ENCODE results near the gene SH3GL1. TPM values are rescaled to one million over a fixed set of nuclear protein-coding genes. Genes with fewer than 3 reads are reported as not detected.

Gene SH3GL1
- polyA plus RNA-seq, 1 of the 3 experiments (the other 2 are of a cell fraction), result 82.8 TPM

DNA sequence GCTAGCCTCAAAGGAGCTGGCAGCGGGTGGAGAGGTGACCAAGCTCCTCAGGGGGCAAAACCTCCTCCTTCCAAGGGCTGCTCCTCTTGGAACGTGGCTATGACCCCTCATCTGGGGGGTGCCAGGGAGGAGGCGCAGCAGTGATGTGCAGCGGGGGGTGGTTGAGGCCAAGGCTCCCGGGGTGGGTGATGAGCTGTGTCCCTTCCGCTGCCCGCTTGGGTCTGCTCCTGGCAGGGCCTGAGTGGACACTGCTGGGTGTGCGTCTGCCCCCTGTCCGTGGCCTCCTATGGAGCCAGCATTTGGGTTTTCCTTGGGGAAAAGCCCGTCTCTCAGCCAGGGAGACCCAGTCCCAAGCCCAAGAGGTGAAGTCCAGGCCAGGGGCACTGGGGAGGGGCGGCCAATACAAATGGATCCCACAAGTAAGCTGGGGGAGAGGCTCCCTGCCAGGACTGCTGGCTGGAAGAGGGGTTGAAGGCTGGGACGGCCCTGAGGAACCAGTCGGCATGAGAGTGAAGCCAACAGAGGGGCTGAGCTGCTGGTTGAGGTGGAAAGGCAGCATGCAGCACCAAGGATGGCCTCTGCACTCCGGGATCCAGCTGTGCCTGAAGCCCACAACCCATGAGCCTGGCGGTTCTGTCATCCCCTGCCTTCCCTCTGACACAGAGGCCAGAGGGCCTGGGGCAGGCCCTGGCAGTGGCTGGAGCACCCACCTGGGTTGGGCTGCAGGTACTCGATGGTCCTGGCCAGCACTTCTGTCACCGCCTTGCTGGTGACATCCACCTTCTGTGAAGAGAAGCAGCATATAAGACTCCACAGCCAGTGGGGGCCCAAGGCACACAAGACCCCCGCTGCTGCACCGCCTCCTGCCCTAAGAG lies 34.3 kb downstream of the SH3GL1 start:
- CTCF ChIA-PET, result interaction anchor here (0.7 to 8.5 kb wide), 4 partner anchors 9 to 34 kb away, joined by 3 to 84 read pairs (median 10); partner anchors contain the start of gene SH3GL1
- Histone ChIP-seq H3K9me2 (no peaks in the 10 kb centered on the region), H3K4me1 (ENCODE audit: control insufficient read depth in 1 of 2, insufficient read depth in 2 of 2, low read depth in 1 of 2, low read length in 1 of 2) (peaks cover 7 to 13% of the 10 kb centered on the region in 2 experiments; a peak in 2 of 4 replicates), H3K9me3 (no peaks in the 10 kb centered on the region), H3K27ac (ENCODE audit: low read depth in 2 of 2, low read length in 1 of 2) (peak overlapping the region in 1 of 2 experiments; percentile 34; a peak in 1 of 4 replicates), H3K79me2 (ENCODE audit: insufficient read depth) (peaks cover 38% of the 10 kb centered on the region), H4K20me1 (ENCODE audit: insufficient read depth) (peaks cover 11% of the 10 kb centered on the region; the same call in 1 of the 2 replicates), H3K4me2 (no peak overlapping the region), H2AFZ (ENCODE audit: low read depth) (no peak overlapping the region), H3F3A (replicated peaks; ENCODE audit: insufficient read depth) (peaks cover 3% of the 10 kb centered on the region), H3K4me3 (ENCODE audit: low read depth in 2 of 2, low read length in 1 of 2) (no peak overlapping the region), H3K27me3 (ENCODE audit: insufficient read depth) (no peaks in the 10 kb centered on the region), H3K9ac (no peak overlapping the region), H3K36me3 (replicated peaks in 1 of 2; ENCODE audit: control insufficient read depth in 1 of 2, insufficient read depth in 2 of 2, low read length in 1 of 2) (peaks cover 0 to 37% of the 10 kb centered on the region in 2 experiments)
- 95% methylated on average over 4 of the region's 19 CpGs for WGBS (ENCODE audit: low lambda C conversion rate)
- no peak for DNase-seq
- POLR2A ChIA-PET, result no interaction called here
- no peak for TF ChIP-seq RAD21 (IDR thresholded peaks at IDR 0.05; ENCODE audit: low read length)
- TF ChIP-seq ELF1 (IDR thresholded peaks at IDR 0.05), result no peak
- TF ChIP-seq RFX5 (IDR thresholded peaks at IDR 0.05; ENCODE audit: low read length), result no peak
- TF ChIP-seq POLR2AphosphoS5 (IDR thresholded peaks at IDR 0.05; ENCODE audit: low read depth, low read length), result 0 out of 2 replicates have a peak, but pooled peaks have one; percentile 0
- TF ChIP-seq GATA2 (CRISPR knock-in tag; IDR thresholded peaks at IDR 0.05), result no peak
- TF ChIP-seq FOSL2 (IDR thresholded peaks at IDR 0.05; ENCODE audit: borderline replicate concordance, low read depth), result no peak
- TF ChIP-seq SIN3A (IDR thresholded peaks at IDR 0.05; ENCODE audit: borderline replicate concordance, low read depth, low read length), result no peak
- TF ChIP-seq, protein P1, sequence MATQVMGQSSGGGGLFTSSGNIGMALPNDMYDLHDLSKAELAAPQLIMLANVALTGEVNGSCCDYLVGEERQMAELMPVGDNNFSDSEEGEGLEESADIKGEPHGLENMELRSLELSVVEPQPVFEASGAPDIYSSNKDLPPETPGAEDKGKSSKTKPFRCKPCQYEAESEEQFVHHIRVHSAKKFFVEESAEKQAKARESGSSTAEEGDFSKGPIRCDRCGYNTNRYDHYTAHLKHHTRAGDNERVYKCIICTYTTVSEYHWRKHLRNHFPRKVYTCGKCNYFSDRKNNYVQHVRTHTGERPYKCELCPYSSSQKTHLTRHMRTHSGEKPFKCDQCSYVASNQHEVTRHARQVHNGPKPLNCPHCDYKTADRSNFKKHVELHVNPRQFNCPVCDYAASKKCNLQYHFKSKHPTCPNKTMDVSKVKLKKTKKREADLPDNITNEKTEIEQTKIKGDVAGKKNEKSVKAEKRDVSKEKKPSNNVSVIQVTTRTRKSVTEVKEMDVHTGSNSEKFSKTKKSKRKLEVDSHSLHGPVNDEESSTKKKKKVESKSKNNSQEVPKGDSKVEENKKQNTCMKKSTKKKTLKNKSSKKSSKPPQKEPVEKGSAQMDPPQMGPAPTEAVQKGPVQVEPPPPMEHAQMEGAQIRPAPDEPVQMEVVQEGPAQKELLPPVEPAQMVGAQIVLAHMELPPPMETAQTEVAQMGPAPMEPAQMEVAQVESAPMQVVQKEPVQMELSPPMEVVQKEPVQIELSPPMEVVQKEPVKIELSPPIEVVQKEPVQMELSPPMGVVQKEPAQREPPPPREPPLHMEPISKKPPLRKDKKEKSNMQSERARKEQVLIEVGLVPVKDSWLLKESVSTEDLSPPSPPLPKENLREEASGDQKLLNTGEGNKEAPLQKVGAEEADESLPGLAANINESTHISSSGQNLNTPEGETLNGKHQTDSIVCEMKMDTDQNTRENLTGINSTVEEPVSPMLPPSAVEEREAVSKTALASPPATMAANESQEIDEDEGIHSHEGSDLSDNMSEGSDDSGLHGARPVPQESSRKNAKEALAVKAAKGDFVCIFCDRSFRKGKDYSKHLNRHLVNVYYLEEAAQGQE (IDR thresholded peaks at IDR 0.05; ENCODE audit: low read depth, low read length), result no peak
- TF ChIP-seq FOXM1 (IDR thresholded peaks at IDR 0.05; ENCODE audit: low read depth), result no peak
- TF ChIP-seq EP300 (IDR thresholded peaks at IDR 0.05; ENCODE audit: borderline replicate concordance in 1 of 2, low read depth in 1 of 2, low read length in 1 of 2), result no peak
- TF ChIP-seq, protein P2, sequence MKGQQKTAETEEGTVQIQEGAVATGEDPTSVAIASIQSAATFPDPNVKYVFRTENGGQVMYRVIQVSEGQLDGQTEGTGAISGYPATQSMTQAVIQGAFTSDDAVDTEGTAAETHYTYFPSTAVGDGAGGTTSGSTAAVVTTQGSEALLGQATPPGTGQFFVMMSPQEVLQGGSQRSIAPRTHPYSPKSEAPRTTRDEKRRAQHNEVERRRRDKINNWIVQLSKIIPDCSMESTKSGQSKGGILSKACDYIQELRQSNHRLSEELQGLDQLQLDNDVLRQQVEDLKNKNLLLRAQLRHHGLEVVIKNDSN (IDR thresholded peaks at IDR 0.05; ENCODE audit: borderline replicate concordance, low read depth), result no peak
- TF ChIP-seq, protein P3, sequence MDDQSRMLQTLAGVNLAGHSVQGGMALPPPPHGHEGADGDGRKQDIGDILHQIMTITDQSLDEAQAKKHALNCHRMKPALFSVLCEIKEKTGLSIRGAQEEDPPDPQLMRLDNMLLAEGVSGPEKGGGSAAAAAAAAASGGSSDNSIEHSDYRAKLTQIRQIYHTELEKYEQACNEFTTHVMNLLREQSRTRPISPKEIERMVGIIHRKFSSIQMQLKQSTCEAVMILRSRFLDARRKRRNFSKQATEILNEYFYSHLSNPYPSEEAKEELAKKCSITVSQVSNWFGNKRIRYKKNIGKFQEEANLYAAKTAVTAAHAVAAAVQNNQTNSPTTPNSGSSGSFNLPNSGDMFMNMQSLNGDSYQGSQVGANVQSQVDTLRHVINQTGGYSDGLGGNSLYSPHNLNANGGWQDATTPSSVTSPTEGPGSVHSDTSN (IDR thresholded peaks at IDR 0.05), result 0 out of 2 replicates have a peak, but pooled peaks have one; percentile 4
- no peak for TF ChIP-seq TCF12 (IDR thresholded peaks at IDR 0.05)
- TF ChIP-seq, protein P4, sequence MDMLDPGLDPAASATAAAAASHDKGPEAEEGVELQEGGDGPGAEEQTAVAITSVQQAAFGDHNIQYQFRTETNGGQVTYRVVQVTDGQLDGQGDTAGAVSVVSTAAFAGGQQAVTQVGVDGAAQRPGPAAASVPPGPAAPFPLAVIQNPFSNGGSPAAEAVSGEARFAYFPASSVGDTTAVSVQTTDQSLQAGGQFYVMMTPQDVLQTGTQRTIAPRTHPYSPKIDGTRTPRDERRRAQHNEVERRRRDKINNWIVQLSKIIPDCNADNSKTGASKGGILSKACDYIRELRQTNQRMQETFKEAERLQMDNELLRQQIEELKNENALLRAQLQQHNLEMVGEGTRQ (IDR thresholded peaks at IDR 0.05; ENCODE audit: borderline replicate concordance, low read depth, low read length), result no peak
